HG03280 (cell line): ENCODE measurements around the gene SDF2.
"Not testable (repeated sequence)": the region's sequence is repeated elsewhere in the genome, so short reads cannot be mapped to it uniquely, and the experiment has no call there.

Experiments
- ATAC-seq: cut with Tn5 transposase; IDR thresholded peaks from one replicate; pipeline ENCODE4 v1.9.1; 2021; ENCODE audit warnings: mild to moderate bottlenecking, moderate library complexity; ENCODE audit not compliant: unreplicated experiment

SDF2 gene

GRCh38 chr17:28685366-28685765, 23.7 kb upstream of the SDF2 start:
- no peak for ATAC-seq

DNA sequence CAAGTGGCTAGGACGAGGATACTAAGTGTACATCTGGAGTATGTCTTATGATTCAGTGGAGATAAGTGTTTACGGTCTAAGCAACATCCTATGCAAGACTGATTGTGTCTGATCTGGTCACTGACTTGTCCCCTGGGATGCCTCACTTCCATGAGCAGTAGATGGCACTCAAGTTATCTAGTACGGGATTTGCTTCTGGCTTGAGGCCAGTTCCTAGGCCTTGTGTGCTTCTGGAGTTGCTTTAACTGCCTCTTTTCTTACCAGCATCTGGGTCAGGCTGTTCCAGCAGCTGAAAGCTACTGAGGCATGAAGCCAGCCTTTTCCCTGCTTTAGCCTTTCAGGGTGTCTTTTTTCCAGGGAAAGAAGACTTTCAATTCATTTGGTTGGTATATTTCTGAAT, 23.3 kb upstream of the SDF2 start:
- ATAC-seq, result no peak

- no peak for ATAC-seq
Observed at GRCh38 chr17:28682655-28683054, 20.9 kb upstream of the SDF2 start.

DNA sequence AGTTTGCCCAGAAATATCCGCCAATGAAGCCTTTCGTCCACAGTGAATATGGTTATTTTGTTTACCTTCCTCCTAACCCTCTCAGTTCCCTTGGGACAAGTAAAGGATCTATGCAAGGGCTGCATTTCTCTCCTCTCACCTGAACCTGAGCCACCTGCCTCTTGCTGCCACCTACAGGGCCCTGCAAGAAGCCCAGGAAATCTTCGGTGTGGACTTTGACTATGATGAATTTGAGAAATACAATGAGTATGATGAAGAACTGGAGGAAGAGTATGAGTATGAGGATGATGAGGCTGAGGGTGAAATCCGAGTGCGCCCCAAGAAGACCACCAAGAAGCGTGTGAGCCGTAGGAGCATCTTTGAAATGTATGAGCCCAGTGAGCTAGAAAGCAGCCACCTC, 14.3 kb upstream of the SDF2 start:
- no peak for ATAC-seq

- ATAC-seq, result no peak
Observed at GRCh38 chr17:28675490-28675889, 13.8 kb upstream of the SDF2 start.

DNA sequence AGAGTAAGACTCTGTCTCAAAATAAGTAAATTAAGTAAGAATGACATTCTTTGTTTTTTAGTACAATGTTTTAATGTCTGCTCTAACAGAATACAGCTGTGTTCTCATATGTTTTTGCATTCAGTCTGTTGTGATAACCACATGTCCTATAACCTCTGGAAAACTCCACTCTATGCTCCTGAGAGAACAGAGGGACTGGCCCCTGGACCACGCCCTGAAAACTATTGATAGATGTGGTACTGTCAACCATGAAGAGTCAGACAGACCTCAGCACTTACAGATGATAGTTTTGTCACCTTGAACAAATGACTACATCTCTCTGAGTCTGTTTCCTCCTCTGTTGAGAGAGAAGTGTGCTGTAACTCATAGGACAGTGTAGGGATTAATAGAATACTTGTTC, 8.2 kb upstream of the SDF2 start:
- ATAC-seq, result no peak

DNA sequence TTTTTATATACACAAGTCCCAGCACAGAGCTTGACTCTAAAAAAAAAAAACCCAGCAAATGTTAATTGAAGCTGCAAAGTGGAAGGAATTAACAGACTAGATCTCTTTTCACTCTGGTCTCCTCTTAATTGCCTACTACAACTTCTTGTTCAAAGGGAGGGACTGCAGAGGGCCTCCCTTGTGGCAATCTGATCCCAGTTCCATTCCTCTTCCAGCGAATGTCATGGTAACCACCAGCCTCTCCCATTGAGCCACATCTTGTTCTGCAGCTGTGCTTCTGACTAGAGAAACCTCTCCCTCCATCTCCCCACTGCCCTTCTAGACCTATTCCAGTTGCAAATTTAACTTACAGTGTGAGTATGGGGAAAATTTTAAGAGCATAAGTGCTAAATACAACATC, 6.2 kb upstream of the SDF2 start:
- ATAC-seq, result no peak

- ATAC-seq, result no peak
Observed at GRCh38 chr17:28665994-28666393, 4.3 kb upstream of the SDF2 start.

DNA sequence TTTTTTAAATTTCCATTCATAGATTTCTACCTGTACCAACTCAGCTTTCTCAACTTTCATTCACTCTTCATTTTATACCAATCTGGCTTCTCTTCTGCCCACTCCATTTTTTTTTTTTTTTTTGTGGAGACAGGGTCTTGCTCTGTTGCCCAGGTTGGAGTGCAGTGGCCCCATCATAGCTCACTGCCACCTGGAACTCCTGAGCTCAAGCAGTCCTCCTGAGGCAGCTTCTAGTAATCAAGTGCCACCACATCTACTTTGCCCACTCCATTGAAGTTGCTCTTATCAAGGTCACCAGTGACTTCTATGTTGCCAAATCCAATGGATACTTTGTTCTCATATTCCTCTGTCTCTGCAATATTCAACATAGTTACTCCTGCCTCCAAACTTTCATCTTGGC, 2.0 kb upstream of the SDF2 start:
- no peak for ATAC-seq

- ATAC-seq, result no peak
Observed at GRCh38 chr17:28662527-28662829, 772 bp upstream of the SDF2 start.

- not testable (repeated sequence) for ATAC-seq
Observed at GRCh38 chr17:28659497-28659881, 2.2 kb downstream of the SDF2 start.

DNA sequence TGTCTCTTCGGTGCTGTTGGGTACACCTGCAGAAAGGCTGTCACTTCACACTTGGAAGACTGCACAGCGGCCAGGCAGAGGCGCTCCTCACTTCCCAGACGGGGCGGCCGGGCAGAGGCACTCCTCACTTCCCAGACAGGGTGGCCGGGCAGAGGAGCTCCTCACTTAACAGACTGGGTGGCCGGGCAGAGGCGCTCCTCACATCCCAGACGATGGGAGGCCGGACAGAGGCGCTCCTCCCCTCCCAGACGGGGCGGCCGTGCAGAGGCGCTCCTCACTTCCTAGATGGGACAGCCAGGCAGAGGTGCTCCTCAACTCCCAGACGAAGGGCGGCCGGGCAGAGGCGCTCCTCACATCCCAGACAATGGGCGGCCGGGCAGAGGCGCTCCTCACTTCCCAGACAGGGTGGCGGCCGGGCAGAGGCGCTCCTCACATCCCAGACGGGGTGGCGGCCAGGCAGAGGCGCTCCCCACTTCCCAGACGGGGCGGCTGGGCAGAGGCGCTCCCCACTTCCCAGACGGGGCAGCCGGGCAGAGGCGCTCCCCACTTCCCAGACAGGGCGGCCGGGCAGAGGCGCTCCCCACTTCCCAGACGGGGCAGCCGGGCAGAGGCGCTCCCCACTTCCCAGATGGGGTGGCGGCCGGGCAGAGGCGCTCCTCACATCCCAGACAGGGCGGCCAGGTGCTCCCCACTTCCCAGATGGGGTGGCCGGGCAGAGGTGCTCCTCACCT, 2.8 kb downstream of the SDF2 start:
- not testable (repeated sequence) for ATAC-seq

DNA sequence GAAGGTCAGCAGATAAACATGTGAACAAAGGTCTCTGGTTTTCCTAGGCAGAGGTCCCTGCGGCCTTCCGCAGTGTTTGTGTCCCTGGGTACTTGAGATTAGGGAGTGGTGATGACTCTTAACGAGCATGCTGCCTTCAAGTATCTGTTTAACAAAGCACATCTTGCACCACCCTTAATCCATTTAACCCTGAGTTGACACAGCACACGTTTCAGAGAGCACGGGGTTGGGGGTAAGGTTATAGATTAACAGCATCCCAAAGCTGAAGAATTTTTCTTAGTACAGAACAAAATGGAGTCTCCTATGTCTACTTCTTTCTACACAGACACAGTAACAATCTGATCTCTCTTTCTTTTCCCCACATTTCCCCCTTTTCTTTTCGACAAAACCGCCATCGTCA, 3.4 kb downstream of the SDF2 start:
- not testable (repeated sequence) for ATAC-seq

- no peak for ATAC-seq
Observed at GRCh38 chr17:28657756-28658155, 4.0 kb downstream of the SDF2 start.

DNA sequence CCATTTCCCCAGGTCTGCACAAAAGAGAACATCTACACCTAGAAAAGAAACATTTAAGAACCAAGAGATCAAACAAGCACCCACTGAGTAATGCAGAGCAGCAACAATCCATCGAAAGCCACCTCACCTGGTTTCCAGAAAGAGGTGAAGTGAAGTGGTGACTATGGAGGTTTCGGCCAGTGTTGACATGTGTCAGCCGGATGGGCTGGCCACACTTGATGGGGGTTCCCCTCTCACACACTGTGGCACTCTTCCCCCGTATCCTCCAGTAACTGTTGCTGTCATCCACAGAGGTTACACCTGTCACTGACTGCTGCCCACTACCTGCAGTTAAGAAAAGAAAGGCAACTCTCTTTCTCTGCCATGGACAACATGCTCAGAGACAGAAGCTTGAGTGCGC, 6.5 kb downstream of the SDF2 start:
- ATAC-seq, result no peak

- no peak for ATAC-seq
Observed at GRCh38 chr17:28648698-28649097, 13.0 kb downstream of the SDF2 start.

DNA sequence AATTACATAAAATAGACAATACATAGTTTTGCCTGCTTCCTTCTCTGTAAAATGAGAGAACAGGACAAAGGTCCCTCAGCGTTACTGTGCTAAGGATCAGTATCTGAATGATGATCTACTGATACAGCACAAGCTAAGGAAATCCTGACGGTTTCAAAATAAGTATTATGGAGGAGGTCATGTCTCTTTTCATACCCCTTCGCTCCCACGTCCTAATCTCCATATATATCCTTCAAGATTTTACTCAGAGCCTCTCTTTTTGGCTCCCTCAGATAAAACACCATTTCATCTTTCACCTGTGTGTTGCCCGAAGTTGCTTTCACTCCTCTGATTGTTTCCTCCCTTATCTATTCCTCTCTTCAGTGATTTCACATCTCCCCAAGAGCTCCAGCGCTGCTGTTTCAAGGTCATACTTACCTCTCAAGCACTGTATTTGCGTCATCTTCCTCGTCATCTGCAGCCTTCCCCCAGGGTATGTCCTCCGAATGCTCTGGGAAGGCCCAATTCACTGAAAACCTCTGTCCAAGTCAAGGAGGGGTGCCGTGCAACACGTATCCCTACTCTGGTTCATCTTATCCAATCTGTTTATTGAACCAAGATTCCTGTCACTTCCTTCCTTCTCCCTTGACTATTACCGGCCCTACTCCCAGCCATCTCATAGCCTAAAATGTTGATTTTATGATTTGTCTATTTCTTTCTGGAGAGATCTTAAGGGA, 15.5 kb downstream of the SDF2 start:
- ATAC-seq, result no peak

GRCh38 chr17:28645576-28645939, 16.1 kb downstream of the SDF2 start:
- no peak for ATAC-seq

DNA sequence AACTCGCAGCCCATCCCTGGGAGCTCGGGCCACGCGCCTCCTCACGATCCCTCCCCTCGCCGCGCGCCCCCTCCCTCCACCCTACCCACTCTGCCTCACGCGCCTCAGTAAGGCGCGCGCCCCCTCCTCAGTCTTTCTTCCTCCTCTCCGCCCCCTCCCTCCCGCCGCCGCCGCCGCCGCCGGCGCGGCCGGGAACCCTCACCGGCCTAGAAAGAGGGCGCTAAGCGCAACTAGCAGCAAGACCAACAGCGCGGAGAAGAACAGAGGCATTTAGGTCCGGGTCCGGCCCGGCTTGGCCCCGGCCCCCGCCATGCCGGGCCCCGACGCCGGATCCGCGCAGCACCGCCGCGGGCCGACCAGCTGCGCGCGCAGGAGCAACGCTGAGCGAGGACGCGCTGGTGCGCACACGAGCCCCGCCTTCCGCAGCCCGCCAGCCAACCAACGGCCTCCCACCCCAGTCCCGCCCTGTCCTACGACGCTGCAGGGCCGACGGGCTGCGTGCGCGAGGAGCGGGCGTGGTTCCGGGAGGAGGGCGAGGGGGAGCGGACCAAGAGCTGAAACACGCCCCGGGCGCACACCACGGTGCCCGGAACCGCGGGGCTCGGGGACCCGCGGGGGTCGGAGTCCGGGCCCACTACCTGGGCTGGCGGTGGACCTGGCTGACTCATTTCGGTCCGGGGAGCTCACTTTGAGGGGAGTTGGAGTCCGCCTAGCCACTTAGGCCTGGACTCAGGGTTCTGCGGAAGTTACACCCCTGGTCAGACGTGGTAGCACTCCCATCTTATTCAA, 16.7 kb downstream of the SDF2 start, which contains the start of gene BLTP2:
Gene BLTP2 (minus strand): TSS at position 372 of the 789 bp plus-strand sequence. CDS start 102 bp downstream, at position 270.
- ATAC-seq, result peak; percentile 95

DNA sequence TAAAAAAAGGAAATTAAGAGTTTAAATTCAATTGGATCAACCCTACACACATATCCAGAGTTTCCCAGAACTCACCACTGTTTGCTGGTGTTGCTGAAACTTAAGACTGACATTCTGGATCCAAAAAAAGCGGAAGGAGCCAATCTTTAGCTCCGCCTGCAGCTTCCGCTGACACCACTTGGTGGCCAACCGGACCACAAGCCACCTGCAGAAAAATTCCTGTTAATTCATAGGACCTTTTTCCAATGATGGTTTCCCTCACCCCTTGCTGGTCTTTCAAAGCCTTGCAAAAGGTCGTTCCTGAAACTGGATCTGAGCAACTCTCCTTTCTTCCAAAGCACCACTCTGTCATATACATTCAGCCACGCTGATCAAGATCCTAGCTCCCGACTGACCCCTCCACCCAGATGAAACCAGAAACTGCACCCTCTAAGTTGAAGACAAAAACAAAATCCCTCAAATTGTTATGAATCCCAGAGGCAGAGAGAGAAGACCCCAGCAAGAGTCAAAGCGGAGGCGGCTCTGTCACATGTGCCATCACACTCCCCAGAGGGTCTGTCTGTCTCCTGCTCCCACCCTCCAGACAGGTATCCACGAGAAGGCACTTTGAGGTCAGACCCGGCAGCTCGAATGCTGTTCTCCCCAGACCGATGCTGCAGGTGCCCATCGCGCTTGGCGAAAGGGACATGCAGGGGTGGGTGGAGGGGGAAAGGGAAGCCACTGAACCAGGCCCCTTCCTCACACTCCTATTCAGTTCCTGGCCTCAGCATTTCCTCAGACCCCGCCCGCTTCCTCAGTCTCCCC, 17.5 kb downstream of the SDF2 start:
- ATAC-seq, result no peak

- no peak for ATAC-seq
Observed at GRCh38 chr17:28641579-28641978, 20.1 kb downstream of the SDF2 start.
